ENCODE results near the gene PRG3.

- no peak for TF ChIP-seq CTCF (IDR thresholded peaks at IDR 0.05)
- TF ChIP-seq POLR2AphosphoS5 (IDR thresholded peaks at IDR 0.05; ENCODE audit: low read depth, low read length): no peak
- no peak for TF ChIP-seq REST (IDR thresholded peaks at IDR 0.05; ENCODE audit: insufficient read depth in 1 of 2, low read depth in 2 of 2, low read length in 1 of 2)
- TF ChIP-seq TCF7L2 (IDR thresholded peaks at IDR 0.05; ENCODE audit: low read depth, low read length): no peak
Observed at GRCh38 chr11:57410287-57410686, 29.3 kb upstream of the PRG3 start.

All from Panc1 (cell line).